NCI-H1694 treated with DMSO at 0.1 percent for 48 hours (cell line): ENCODE measurements around the gene KRT79.

Source experiments
- DNase-seq: peaks from one replicate; lab custom pipeline; 2025; lab: John Stamatoyannopoulos, UW

KRT79 gene

GRCh38 chr12:52789637-52790426 is 44.3 kb downstream of the KRT79 start:
- no peak for DNase-seq

- no peak for DNase-seq
Measured at GRCh38 chr12:52788876-52789636, 45.1 kb downstream of the KRT79 start.

- no peak for DNase-seq
Measured at GRCh38 chr12:52788192-52788875, 45.8 kb downstream of the KRT79 start.

GRCh38 chr12:52787324-52788191 is 46.6 kb downstream of the KRT79 start:
- no peak for DNase-seq

GRCh38 chr12:52784909-52785308 is 49.2 kb downstream of the KRT79 start:
- DNase-seq, result no peak

GRCh38 chr12:52783563-52784316 is 50.4 kb downstream of the KRT79 start:
- DNase-seq, result no peak

- no peak for DNase-seq
Measured at GRCh38 chr12:52782502-52782901, 51.6 kb downstream of the KRT79 start.

- no peak for DNase-seq
Measured at GRCh38 chr12:52781399-52782082, 52.6 kb downstream of the KRT79 start.

- DNase-seq, result no peak
Measured at GRCh38 chr12:52779914-52780313, 54.2 kb downstream of the KRT79 start.

GRCh38 chr12:52778833-52779232 is 55.3 kb downstream of the KRT79 start:
- DNase-seq, result no peak

- no peak for DNase-seq
Measured at GRCh38 chr12:52777566-52777965, 56.5 kb downstream of the KRT79 start.

- no peak for DNase-seq
Measured at GRCh38 chr12:52776913-52777395, 57.2 kb downstream of the KRT79 start, which contains the start of gene KRT76. Gene KRT76 (minus strand): TSS chr12:52777345. CDS start chr12:52777291, 54 bp downstream.

GRCh38 chr12:52776435-52776834 is 57.7 kb downstream of the KRT79 start:
- no peak for DNase-seq

GRCh38 chr12:52774629-52775250 is 59.4 kb downstream of the KRT79 start:
- DNase-seq, result no peak

- DNase-seq, result no peak
Measured at GRCh38 chr12:52772772-52773171, 61.3 kb downstream of the KRT79 start.

- no peak for DNase-seq
Measured at GRCh38 chr12:52772188-52772587, 61.9 kb downstream of the KRT79 start.

- DNase-seq, result no peak
Measured at GRCh38 chr12:52771505-52771904, 62.6 kb downstream of the KRT79 start.
